Kidney epithelial cell (primary cell): ENCODE data around the gene OGFR. TPM values are rescaled to one million over a fixed set of nuclear protein-coding genes. Genes with fewer than 3 reads are reported as not detected.

Experiments used
- DNase-seq: peaks from one replicate; pipeline ENCODE4 v3.0.0-alpha.2; 2010; ENCODE audit warnings: low read depth
- H3K27me3 ChIP-seq: 2 replicates; pipeline ENCODE4 v1.6.0; 2011; ENCODE audit warnings: low read length; ENCODE audit not compliant: control insufficient read depth, insufficient read depth
- H3K36me3 ChIP-seq: 2 replicates; pipeline ENCODE4 v1.5.1; 2011; ENCODE audit warnings: low read length; ENCODE audit not compliant: control insufficient read depth, insufficient read depth
- H3K4me3 ChIP-seq: 2 replicates; pipeline ENCODE4 v1.5.1; 2011; ENCODE audit warnings: low read depth, mild to moderate bottlenecking, control low read depth, low read length
- total RNA-seq: library from RNA; depleted of rRNA; stranded (reverse); fragments of >200 nt; gene quantifications from 2 replicates; pipeline ENCODE4 v1.2.3, GENCODE V29; 2015
- TF ChIP-seq, protein P1 (sequence below): IDR thresholded peaks from 2 replicates; pipeline ENCODE4 v1.5.1; 2011; ENCODE audit warnings: mild to moderate bottlenecking, moderate library complexity, low read length, control low read depth, inconsistent platforms; ENCODE audit not compliant: insufficient read depth, poor library complexity, severe bottlenecking

OGFR gene
- total RNA-seq, 1 donor from 2014 or later = 61.3 TPM

DNA sequence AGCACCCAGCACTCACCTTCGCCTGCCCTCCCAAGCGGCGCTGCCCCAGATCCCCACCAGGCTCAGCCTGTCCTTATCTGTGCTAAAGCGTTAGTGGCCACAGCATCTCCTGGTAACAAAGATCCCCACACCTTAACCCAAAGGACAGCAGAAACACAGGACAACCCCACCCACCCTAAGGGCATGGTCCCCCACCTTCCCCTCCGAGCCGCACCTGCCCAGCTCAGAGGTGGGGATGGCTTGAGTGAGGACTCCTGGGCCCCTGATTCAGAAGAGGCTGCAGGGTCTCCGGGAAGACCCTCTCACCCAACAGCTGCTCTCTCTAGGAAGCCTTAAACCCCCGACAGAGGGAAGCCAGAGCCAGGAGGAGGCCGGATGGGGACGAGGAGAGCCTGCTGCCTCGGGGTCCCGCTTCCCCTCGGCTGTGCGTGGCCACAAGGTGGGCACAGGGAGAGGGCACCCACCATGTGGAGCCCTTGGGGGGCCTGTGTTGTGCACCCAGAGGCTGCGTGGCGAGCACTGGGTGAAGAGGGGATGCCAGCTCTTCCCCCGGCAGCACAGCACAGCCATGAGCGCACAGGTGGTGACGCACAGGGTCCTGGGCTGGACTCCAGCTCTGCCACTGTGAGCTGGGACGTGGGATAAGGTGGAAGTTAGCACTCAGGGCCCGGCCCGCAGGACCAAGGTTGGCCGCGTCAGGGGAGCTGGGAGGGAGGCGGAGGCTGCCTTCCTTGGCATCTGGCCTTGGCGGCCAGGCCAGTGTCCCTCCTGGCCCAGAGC lies 40.3 kb upstream of the OGFR start:
- Histone ChIP-seq H3K27me3 (peaks cover 42% of the 10 kb centered on the region), H3K36me3 (no peaks in the 10 kb centered on the region), H3K4me3 (no peak overlapping the region)
- DNase-seq = no peak
- TF ChIP-seq, protein P1, sequence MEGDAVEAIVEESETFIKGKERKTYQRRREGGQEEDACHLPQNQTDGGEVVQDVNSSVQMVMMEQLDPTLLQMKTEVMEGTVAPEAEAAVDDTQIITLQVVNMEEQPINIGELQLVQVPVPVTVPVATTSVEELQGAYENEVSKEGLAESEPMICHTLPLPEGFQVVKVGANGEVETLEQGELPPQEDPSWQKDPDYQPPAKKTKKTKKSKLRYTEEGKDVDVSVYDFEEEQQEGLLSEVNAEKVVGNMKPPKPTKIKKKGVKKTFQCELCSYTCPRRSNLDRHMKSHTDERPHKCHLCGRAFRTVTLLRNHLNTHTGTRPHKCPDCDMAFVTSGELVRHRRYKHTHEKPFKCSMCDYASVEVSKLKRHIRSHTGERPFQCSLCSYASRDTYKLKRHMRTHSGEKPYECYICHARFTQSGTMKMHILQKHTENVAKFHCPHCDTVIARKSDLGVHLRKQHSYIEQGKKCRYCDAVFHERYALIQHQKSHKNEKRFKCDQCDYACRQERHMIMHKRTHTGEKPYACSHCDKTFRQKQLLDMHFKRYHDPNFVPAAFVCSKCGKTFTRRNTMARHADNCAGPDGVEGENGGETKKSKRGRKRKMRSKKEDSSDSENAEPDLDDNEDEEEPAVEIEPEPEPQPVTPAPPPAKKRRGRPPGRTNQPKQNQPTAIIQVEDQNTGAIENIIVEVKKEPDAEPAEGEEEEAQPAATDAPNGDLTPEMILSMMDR = no peak

DNA sequence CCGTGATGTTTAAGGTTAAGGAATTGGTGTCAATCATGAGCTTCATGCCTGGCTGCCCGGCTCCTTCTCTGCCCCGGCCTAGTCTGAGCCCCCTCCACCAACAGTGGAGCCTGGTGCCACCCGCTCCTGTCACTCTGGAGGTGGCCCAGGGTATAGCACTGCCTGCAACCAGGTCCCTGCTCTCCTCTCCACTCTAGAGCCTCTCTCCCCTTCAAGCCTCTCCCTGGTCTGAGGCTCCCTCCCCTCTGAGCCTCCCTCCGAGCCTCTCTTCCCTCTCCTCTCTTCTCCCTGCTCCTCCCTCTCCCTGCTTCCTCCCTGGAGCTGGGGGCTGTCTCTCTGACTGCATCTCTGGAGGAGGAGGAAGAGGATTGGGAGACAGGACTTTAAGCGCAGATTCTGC lies 39.6 kb upstream of the OGFR start:
- TF ChIP-seq, protein P1 = no peak
- DNase-seq = no peak
- Histone ChIP-seq H3K36me3 (no peaks in the 10 kb centered on the region), H3K27me3 (peaks cover 43% of the 10 kb centered on the region), H3K4me3 (no peak overlapping the region)

DNA sequence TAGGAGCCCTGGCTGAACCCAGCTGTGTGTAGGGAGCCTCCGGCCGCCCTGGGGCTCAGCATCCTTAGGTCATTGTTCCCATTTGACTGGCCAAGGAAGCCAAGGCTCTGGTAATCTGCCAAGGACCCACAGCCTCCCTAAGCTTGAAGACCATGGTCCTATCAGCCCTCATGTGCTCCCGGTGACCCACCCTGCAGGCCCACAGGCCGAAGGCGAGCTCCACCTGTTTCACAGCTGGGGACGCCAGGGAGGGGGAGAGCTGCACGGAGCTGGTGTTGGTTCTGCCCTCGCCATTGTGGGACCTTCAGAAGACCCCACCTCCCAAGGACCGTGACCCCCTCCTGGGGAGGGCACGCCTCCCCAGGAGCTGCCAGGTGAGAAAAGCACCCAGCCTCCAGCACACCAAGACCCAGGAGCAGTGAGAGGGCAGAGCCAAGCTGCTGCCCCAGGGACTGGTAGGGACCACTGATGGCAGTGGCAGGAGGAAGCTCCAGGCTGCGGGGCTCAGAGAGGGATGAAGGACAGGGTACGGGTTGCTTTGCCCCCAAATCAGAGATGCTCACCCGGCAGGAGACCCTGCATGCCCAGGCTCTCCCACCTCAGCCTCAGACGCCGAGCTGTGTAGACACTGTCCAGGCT lies 39.1 kb upstream of the OGFR start:
- H3K36me3 ChIP-seq = no peaks in the 10 kb centered on the region
- no peak for DNase-seq
- H3K4me3 ChIP-seq = no peak overlapping the region
- peaks cover 43% of the 10 kb centered on the region for H3K27me3 ChIP-seq
- TF ChIP-seq, protein P1 = no peak

DNA sequence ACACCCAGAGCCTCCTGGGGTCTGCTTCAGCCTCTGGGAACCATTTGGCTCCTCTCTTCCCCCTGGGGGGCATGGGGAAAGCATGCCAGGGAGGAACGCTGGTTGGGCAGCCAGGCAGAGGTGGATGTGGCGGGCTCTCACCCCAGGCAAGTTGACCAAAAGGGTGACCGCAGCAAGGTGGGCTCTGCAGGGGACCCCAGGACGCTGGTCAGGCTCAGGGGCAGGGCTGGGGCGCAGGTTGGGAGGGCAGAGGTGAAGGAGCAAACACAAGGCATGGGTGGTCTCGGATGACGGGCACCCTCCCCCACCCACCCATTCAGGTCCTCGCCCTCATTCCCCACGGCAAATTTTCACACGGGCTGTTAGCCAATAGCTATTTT lies 38.6 kb upstream of the OGFR start:
- Histone ChIP-seq H3K27me3 (peaks cover 43% of the 10 kb centered on the region), H3K4me3 (no peak overlapping the region), H3K36me3 (no peaks in the 10 kb centered on the region)
- no peak for DNase-seq
- TF ChIP-seq, protein P1 = no peak

DNA sequence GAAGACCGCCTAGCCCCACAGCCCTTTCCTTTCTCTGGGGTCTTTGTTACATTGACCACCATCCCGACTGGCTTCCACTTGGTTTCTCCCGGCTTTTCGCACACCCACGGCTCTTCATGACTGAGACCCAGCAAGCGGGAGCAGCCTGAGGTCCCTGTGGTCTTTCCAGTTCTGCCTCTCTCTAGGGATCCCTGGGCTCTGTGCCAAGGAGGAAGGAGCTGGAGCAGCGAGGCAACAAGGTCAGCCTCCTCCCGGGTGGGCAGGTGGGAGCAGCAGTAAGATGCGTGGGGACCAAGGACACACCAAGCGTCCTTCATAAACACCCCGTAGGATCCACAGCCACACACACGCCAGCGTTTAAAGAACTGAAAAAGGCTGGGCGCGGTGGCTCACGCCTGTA lies 37.9 kb upstream of the OGFR start:
- Histone ChIP-seq H3K27me3 (peaks cover 43% of the 10 kb centered on the region), H3K4me3 (no peak overlapping the region), H3K36me3 (no peaks in the 10 kb centered on the region)
- TF ChIP-seq, protein P1 = no peak
- no peak for DNase-seq
